NOMO-1 treated with dmso at 0.1 percent for 144 hours (cell line): ENCODE measurements around the gene ABCC3.

Experiments
- DNase-seq: peaks from one replicate; lab custom pipeline; 2025; ENCODE audit not compliant: unreplicated experiment; lab: John Stamatoyannopoulos, UW

The ABCC3 gene

GRCh38 chr17:50682441-50682840 lies 47.8 kb downstream of the ABCC3 start:
- no peak for DNase-seq

- DNase-seq: no peak
Measured at GRCh38 chr17:50682938-50683337, 48.3 kb downstream of the ABCC3 start.

GRCh38 chr17:50683434-50684287 lies 49.0 kb downstream of the ABCC3 start:
- DNase-seq: no peak

GRCh38 chr17:50684288-50684611 lies 49.6 kb downstream of the ABCC3 start:
- no peak for DNase-seq

- DNase-seq: no peak
Measured at GRCh38 chr17:50684612-50685333, 50.1 kb downstream of the ABCC3 start.

- no peak for DNase-seq
Measured at GRCh38 chr17:50685334-50685665, 50.6 kb downstream of the ABCC3 start.

- no peak for DNase-seq
Measured at GRCh38 chr17:50685691-50686493, 51.2 kb downstream of the ABCC3 start.

GRCh38 chr17:50686494-50687199 lies 52.0 kb downstream of the ABCC3 start:
- no peak for DNase-seq

GRCh38 chr17:50687200-50688066 lies 52.8 kb downstream of the ABCC3 start:
- no peak for DNase-seq

- DNase-seq: no peak
Measured at GRCh38 chr17:50688245-50688644, 53.6 kb downstream of the ABCC3 start.

- DNase-seq: no peak
Measured at GRCh38 chr17:50689251-50689650, 54.6 kb downstream of the ABCC3 start.

GRCh38 chr17:50689956-50690886 lies 55.5 kb downstream of the ABCC3 start:
- DNase-seq: no peak

- no peak for DNase-seq
Measured at GRCh38 chr17:50690887-50691549, 56.3 kb downstream of the ABCC3 start.

- DNase-seq: no peak
Measured at GRCh38 chr17:50691550-50692447, 57.1 kb downstream of the ABCC3 start.

- DNase-seq: no peak
Measured at GRCh38 chr17:50692448-50693035, 57.9 kb downstream of the ABCC3 start.

GRCh38 chr17:50693036-50693682 lies 58.5 kb downstream of the ABCC3 start:
- no peak for DNase-seq
